MM.1S (cell line): ENCODE data around the gene IQCN.

ENCODE experiments used
- DNase-seq: peaks from one replicate; pipeline ENCODE4 v3.0.0-alpha.2; 2015
- H2AFZ ChIP-seq: fragments of 300-600 bp; sonication (generic); 2 replicates; pipeline ENCODE4 v1.6.0; 2016; ENCODE audit warnings: antibody characterized with exemption, low read length
- H3F3A ChIP-seq: fragments of 300-600 bp; sonication (generic); 2 replicates; pipeline ENCODE4 v1.6.1; 2016; ENCODE audit warnings: mild to moderate bottlenecking, antibody characterized with exemption, low read length, moderate library complexity, mixed read lengths; ENCODE audit not compliant: insufficient read depth
- H3K27ac ChIP-seq: fragments of 300-600 bp; sonication (generic); 2 replicates; pipeline ENCODE4 v1.5.1; 2016; ENCODE audit warnings: mild to moderate bottlenecking, low read length
- H3K27me3 ChIP-seq: fragments of 300-600 bp; sonication (generic); replicated peaks from 2 replicates; pipeline ENCODE4 v1.6.0; 2016; ENCODE audit warnings: low read length; ENCODE audit not compliant: insufficient read depth
- H3K36me3 ChIP-seq: fragments of 300-600 bp; sonication (generic); replicated peaks from 2 replicates; pipeline ENCODE4 v1.6.1; 2016; ENCODE audit warnings: mild to moderate bottlenecking, low read length, mixed read lengths; ENCODE audit not compliant: insufficient read depth
- H3K4me1 ChIP-seq: fragments of 300-600 bp; sonication (generic); 2 replicates; pipeline ENCODE4 v1.6.1; 2016; ENCODE audit warnings: low read length, mixed read lengths
- H3K4me2 ChIP-seq: fragments of 300-600 bp; sonication (generic); 2 replicates; pipeline ENCODE4 v1.6.0; 2016; ENCODE audit warnings: low read depth, low read length
- H3K4me3 ChIP-seq: fragments of 300-600 bp; sonication (generic); 2 replicates; pipeline ENCODE4 v1.5.1; 2016; ENCODE audit warnings: low read length, mixed read lengths
- H3K79me2 ChIP-seq: fragments of 300-600 bp; sonication (generic); 2 replicates; pipeline ENCODE4 v1.6.1; 2016; ENCODE audit warnings: mixed run types, low read length, mixed read lengths
- H3K9ac ChIP-seq: fragments of 300-600 bp; sonication (generic); 2 replicates; pipeline ENCODE4 v1.6.1; 2016; ENCODE audit warnings: low read length, mixed read lengths
- H3K9me2 ChIP-seq: fragments of 300-600 bp; sonication (generic); replicated peaks from 2 replicates; pipeline ENCODE4 v1.6.1; 2016; ENCODE audit warnings: mild to moderate bottlenecking, low read length, mixed read lengths; ENCODE audit not compliant: insufficient read depth
- H3K9me3 ChIP-seq: fragments of 300-600 bp; sonication (generic); replicated peaks from 2 replicates; pipeline ENCODE4 v1.6.1; 2016; ENCODE audit warnings: mild to moderate bottlenecking, low read length, mixed read lengths; ENCODE audit not compliant: insufficient read depth
- H4K20me1 ChIP-seq: fragments of 300-600 bp; sonication (generic); 2 replicates; pipeline ENCODE4 v1.6.1; 2016; ENCODE audit warnings: mild to moderate bottlenecking, low read length, moderate library complexity, mixed read lengths; ENCODE audit not compliant: insufficient read depth
- CTCF ChIP-seq: fragments of 300-600 bp; sonication (generic); IDR thresholded peaks from 2 replicates; pipeline ENCODE4 v1.5.1; 2016; ENCODE audit warnings: antibody characterized with exemption, low read length, mixed read lengths
- EZH2 ChIP-seq: fragments of 300-600 bp; sonication (generic); optimal IDR thresholded peaks from 2 replicates; pipeline ENCODE3; 2017; ENCODE audit warnings: low read depth, mild to moderate bottlenecking, antibody characterized with exemption, low read length, mixed read lengths
- EZH2phosphoT487 ChIP-seq: fragments of 300-600 bp; sonication (generic); IDR thresholded peaks from 2 replicates; pipeline ENCODE4 v1.6.1; 2018; ENCODE audit warnings: antibody characterized with exemption, low read length

Gene IQCN

DNA sequence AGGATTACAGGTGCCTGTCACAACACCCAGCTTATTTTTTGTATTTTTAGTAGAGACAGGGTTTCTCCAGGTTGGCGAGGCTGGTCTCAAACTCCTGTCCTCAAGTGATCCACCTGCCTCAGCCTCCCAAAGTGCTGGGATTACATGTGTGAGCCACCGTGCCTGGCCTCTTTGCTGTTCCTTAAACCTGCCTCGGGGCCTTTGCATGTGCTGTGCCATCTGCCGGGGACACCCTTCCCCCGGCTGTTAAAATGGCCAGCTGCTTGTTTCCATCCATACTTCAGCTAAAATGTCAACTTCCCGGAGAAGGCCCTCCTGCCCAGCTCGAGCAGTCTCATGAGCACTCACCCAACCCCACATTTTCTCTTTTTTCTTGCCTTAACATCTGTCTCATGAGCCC, 29.0 kb downstream of the IQCN start:
- Histone ChIP-seq H3K36me3 (no peaks in the 10 kb centered on the region), H3K9ac (no peak overlapping the region), H3K9me2 (no peaks in the 10 kb centered on the region), H3K9me3 (no peaks in the 10 kb centered on the region), H3F3A (no peaks in the 10 kb centered on the region), H4K20me1 (no peaks in the 10 kb centered on the region), H3K79me2 (no peaks in the 10 kb centered on the region), H2AFZ (no peak overlapping the region), H3K27me3 (peaks cover 82% of the 10 kb centered on the region), H3K4me1 (no peaks in the 10 kb centered on the region), H3K4me2 (no peak overlapping the region), H3K27ac (no peak overlapping the region), H3K4me3 (no peak overlapping the region)
- TF ChIP-seq EZH2, result no peak
- DNase-seq, result no peak

- TF ChIP-seq CTCF (no peak), EZH2 (no peak), EZH2phosphoT487 (no peak)
- H4K20me1 ChIP-seq, result no peaks in the 10 kb centered on the region
These were observed 34.9 kb downstream of the IQCN start for GRCh38 chr19:18239303-18239702.

GRCh38 chr19:18234194-18234593, 40.1 kb downstream of the IQCN start:
- no peak for DNase-seq
- Histone ChIP-seq H2AFZ (no peak overlapping the region), H3K4me1 (no peaks in the 10 kb centered on the region), H3K27ac (no peak overlapping the region), H3F3A (no peaks in the 10 kb centered on the region), H3K27me3 (peaks cover 50% of the 10 kb centered on the region), H3K79me2 (no peaks in the 10 kb centered on the region), H3K9me2 (no peaks in the 10 kb centered on the region), H3K4me2 (no peak overlapping the region), H3K9me3 (no peaks in the 10 kb centered on the region), H3K36me3 (no peaks in the 10 kb centered on the region), H3K4me3 (no peak overlapping the region), H4K20me1 (no peaks in the 10 kb centered on the region), H3K9ac (no peak overlapping the region)
- no peak for TF ChIP-seq CTCF
- TF ChIP-seq EZH2, result no peak

More at GRCh38 chr19:18239303-18239702, 34.9 kb downstream of the IQCN start:
- Histone ChIP-seq H3K4me2 (no peak overlapping the region), H3K4me1 (no peaks in the 10 kb centered on the region), H3K9me3 (no peaks in the 10 kb centered on the region), H3K79me2 (no peaks in the 10 kb centered on the region), H3K36me3 (no peaks in the 10 kb centered on the region), H3K4me3 (no peak overlapping the region), H3F3A (no peaks in the 10 kb centered on the region), H3K9ac (no peak overlapping the region), H3K27me3 (peaks cover 73% of the 10 kb centered on the region), H2AFZ (no peak overlapping the region), H3K9me2 (no peaks in the 10 kb centered on the region), H3K27ac (no peak overlapping the region)
- DNase-seq, result no peak

DNA sequence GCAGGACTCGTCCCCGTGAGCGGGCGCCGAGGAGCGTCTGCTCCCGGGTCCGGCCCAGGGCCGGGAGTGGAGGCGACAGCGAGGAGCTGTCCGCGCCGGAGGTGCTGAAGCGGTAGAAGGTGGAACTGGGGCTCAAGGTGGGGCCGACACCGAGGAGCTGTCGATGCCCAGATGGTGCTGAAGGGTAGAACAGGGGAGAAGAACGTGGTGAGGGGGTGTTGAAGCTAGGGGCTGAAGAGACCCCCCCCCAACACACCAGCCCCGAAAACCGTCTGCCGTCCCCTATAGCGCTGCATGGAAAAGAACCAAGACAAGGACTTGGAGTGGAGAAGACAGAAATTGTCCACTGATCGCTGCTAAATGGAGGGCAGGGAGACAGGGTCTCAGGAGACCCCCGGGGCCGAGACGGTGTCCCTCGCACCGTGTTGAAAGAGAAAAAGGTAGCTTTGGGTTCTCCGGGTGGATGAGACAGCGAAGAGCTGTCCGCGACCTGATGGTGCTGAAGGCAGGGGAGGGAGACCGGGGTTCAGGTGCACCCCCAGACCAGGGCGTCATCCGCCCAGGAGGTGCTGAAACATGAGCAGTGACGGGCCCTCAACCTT, 40.9 kb downstream of the IQCN start:
- Histone ChIP-seq H3K27ac (no peak overlapping the region), H3K79me2 (no peaks in the 10 kb centered on the region), H3K36me3 (no peaks in the 10 kb centered on the region), H3K9ac (no peak overlapping the region), H3K4me3 (no peak overlapping the region), H3K9me3 (no peaks in the 10 kb centered on the region), H2AFZ (no peak overlapping the region), H3K9me2 (no peaks in the 10 kb centered on the region), H3F3A (no peaks in the 10 kb centered on the region), H4K20me1 (no peaks in the 10 kb centered on the region), H3K4me2 (no peak overlapping the region), H3K4me1 (no peaks in the 10 kb centered on the region), H3K27me3 (peaks cover 44% of the 10 kb centered on the region)
- TF ChIP-seq EZH2 (no peak), EZH2phosphoT487 (no peak), CTCF (no peak)
- DNase-seq, result peak; percentile 48
